ENCODE data around the gene TMED3.
"Not testable (repeated sequence)": the region's sequence is repeated elsewhere in the genome, so short reads cannot be mapped to it uniquely, and the experiment has no call there.

The TMED3 gene

GRCh38 chr15:79308874-79309273, 2.0 kb upstream of the TMED3 start:
- no peaks in the 10 kb centered on the region for H3K9me3 Mint-ChIP-seq
- H3K36me3 Mint-ChIP-seq (ENCODE audit: low read depth) = peaks cover 11% of the 10 kb centered on the region
- H3K4me3 Mint-ChIP-seq = no peak overlapping the region
- no peak overlapping the region for H3K27ac Mint-ChIP-seq
- H3K27me3 Mint-ChIP-seq (ENCODE audit: low read depth) = peaks cover 32% of the 10 kb centered on the region
- peaks cover 19% of the 10 kb centered on the region for H3K4me1 Mint-ChIP-seq (ENCODE audit: low read depth)

DNA sequence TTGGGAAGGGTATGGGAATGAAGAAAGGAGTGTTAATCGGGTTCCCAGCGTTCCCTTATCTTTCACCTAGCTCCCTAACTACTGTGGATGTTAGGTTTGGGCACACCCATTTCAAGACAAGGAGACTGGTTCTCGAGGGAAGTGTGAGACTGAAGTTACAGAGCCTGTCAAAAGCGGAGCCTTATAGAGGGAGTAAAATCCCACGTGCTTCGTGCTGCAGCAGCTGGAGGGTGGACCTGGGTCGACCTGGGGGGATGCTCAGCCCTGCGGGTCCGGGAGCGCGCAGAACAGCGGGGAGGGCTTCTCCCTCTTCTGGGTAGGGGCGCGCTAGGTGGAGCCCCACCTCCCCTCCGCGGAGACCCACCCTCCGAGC, 314 bp upstream of the TMED3 start:
- Mint-ChIP-seq H3K4me1 (ENCODE audit: low read depth) (peaks cover 21% of the 10 kb centered on the region), H3K9me3 (no peaks in the 10 kb centered on the region), H3K27ac (peak overlapping the region; percentile 65)

DNA sequence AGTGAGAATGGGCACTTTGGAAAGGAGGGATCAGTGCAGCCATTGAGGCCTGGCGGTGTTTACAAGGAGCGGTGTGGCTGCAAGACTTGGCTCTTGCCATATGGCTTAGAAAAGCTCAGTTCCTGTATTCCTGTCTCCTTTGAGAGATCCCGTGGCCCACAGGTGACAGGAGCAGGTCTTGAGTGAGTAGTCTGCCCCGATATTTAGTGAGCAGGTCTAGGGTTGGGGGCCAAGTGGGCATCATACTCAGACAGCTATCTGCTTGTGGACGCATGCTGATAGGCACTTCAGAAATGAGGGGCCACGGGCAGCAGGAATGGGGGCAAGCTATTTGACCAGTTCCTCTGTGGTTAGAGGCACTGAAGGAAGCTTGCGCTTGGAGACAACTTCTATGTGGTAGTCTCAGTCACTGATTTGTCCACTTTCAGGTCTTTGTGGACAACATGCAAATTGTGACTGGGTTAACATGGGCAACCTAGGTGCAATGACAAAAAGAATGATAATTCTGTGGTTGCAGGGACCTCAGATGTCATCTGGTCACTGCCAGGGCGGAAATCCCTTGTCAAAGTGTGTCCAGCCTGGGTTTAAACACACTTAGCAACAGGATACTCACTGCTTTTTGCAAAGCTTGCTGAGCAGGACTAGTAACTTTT, 1.1 kb downstream of the TMED3 start:
- peak overlapping the region; percentile 92 for H3K4me3 Mint-ChIP-seq
- H3K27ac Mint-ChIP-seq = peak overlapping the region; percentile 76

More for the DNA sequence above, 314 bp upstream of the TMED3 start:
- Mint-ChIP-seq H3K27me3 (ENCODE audit: low read depth) (peaks cover 19% of the 10 kb centered on the region), H3K36me3 (ENCODE audit: low read depth) (peaks cover 22% of the 10 kb centered on the region), H3K4me3 (peak overlapping the region; percentile 84)

DNA sequence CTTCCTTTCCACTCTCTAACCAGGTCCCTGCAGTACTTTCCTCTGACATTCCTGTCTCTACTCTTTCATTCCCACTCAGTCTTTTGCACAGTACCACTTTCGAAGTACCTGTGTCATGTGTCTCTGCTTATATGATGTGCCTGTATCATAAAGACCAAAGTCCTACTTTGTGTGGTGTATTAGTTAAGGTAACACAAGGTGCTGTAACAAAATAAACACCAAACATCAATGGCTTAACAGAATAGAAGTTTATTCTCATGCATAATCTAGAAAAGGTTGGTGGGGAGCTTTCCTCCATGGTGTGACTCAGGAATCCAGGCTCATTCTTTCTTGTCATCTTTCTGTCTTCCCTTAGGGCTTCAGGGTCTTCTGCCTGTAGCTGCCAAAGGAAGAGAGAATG, 3.3 kb downstream of the TMED3 start:
- no peak overlapping the region for H3K4me3 Mint-ChIP-seq

More for the DNA sequence above, 1.1 kb downstream of the TMED3 start:
- no peaks in the 10 kb centered on the region for H3K9me3 Mint-ChIP-seq
- peaks cover 31% of the 10 kb centered on the region for H3K36me3 Mint-ChIP-seq (ENCODE audit: low read depth)
- H3K27me3 Mint-ChIP-seq (ENCODE audit: low read depth) = peaks cover 16% of the 10 kb centered on the region
- H3K4me1 Mint-ChIP-seq (ENCODE audit: low read depth) = peaks cover 24% of the 10 kb centered on the region

GRCh38 chr15:79314811-79315210, 3.9 kb downstream of the TMED3 start:
- peaks cover 54% of the 10 kb centered on the region for H3K36me3 Mint-ChIP-seq (ENCODE audit: low read depth)
- no peak overlapping the region for H3K27ac Mint-ChIP-seq
- no peak overlapping the region for H3K4me3 Mint-ChIP-seq
- H3K4me1 Mint-ChIP-seq (ENCODE audit: low read depth) = peaks cover 43% of the 10 kb centered on the region
- no peaks in the 10 kb centered on the region for H3K9me3 Mint-ChIP-seq
- peaks cover 7% of the 10 kb centered on the region for H3K27me3 Mint-ChIP-seq (ENCODE audit: low read depth)

More for the DNA sequence above, 3.3 kb downstream of the TMED3 start:
- Mint-ChIP-seq H3K9me3 (no peaks in the 10 kb centered on the region), H3K4me1 (ENCODE audit: low read depth) (peaks cover 38% of the 10 kb centered on the region), H3K27me3 (ENCODE audit: low read depth) (peaks cover 9% of the 10 kb centered on the region), H3K36me3 (ENCODE audit: low read depth) (peaks cover 49% of the 10 kb centered on the region), H3K27ac (no peak overlapping the region)

- no peaks in the 10 kb centered on the region for H3K9me3 Mint-ChIP-seq
- H3K27me3 Mint-ChIP-seq (ENCODE audit: low read depth) = no peaks in the 10 kb centered on the region
- peaks cover 54% of the 10 kb centered on the region for H3K36me3 Mint-ChIP-seq (ENCODE audit: low read depth)
- no peak overlapping the region for H3K27ac Mint-ChIP-seq
- no peak overlapping the region for H3K4me3 Mint-ChIP-seq
- peaks cover 43% of the 10 kb centered on the region for H3K4me1 Mint-ChIP-seq (ENCODE audit: low read depth)
Measured at GRCh38 chr15:79315623-79316328, 4.9 kb downstream of the TMED3 start.

GRCh38 chr15:79316864-79317263, 6.0 kb downstream of the TMED3 start:
- Mint-ChIP-seq H3K4me3 (no peak overlapping the region), H3K27me3 (ENCODE audit: low read depth) (no peaks in the 10 kb centered on the region), H3K27ac (no peak overlapping the region), H3K36me3 (ENCODE audit: low read depth) (peaks cover 58% of the 10 kb centered on the region), H3K9me3 (no peaks in the 10 kb centered on the region), H3K4me1 (ENCODE audit: low read depth) (peaks cover 40% of the 10 kb centered on the region)

- not testable (repeated sequence) for H3K27ac Mint-ChIP-seq; H3K27me3 Mint-ChIP-seq (ENCODE audit: low read depth); H3K4me3 Mint-ChIP-seq; H3K9me3 Mint-ChIP-seq
- H3K4me1 Mint-ChIP-seq (ENCODE audit: low read depth) = peaks cover 21% of the 10 kb centered on the region
- H3K36me3 Mint-ChIP-seq (ENCODE audit: low read depth) = peaks cover 54% of the 10 kb centered on the region
Measured at GRCh38 chr15:79319973-79320372, 9.1 kb downstream of the TMED3 start.

- H3K36me3 Mint-ChIP-seq (ENCODE audit: low read depth) = peaks cover 46% of the 10 kb centered on the region
- H3K27ac Mint-ChIP-seq = no peak overlapping the region
- peaks cover 20% of the 10 kb centered on the region for H3K4me1 Mint-ChIP-seq (ENCODE audit: low read depth)
- no peak overlapping the region for H3K4me3 Mint-ChIP-seq
- H3K27me3 Mint-ChIP-seq (ENCODE audit: low read depth) = no peaks in the 10 kb centered on the region
- no peaks in the 10 kb centered on the region for H3K9me3 Mint-ChIP-seq
Measured at GRCh38 chr15:79321876-79322275, 11.0 kb downstream of the TMED3 start.

- Mint-ChIP-seq H3K4me3 (no peak overlapping the region), H3K4me1 (ENCODE audit: low read depth) (peaks cover 18% of the 10 kb centered on the region), H3K36me3 (ENCODE audit: low read depth) (peaks cover 41% of the 10 kb centered on the region), H3K27ac (no peak overlapping the region), H3K27me3 (ENCODE audit: low read depth) (no peaks in the 10 kb centered on the region), H3K9me3 (no peaks in the 10 kb centered on the region)
Measured at GRCh38 chr15:79322306-79322705, 11.4 kb downstream of the TMED3 start.

- H3K36me3 Mint-ChIP-seq (ENCODE audit: low read depth) = peaks cover 35% of the 10 kb centered on the region
- H3K27ac Mint-ChIP-seq = no peak overlapping the region
- H3K9me3 Mint-ChIP-seq = no peaks in the 10 kb centered on the region
- H3K27me3 Mint-ChIP-seq (ENCODE audit: low read depth) = no peaks in the 10 kb centered on the region
- H3K4me1 Mint-ChIP-seq (ENCODE audit: low read depth) = peaks cover 14% of the 10 kb centered on the region
- no peak overlapping the region for H3K4me3 Mint-ChIP-seq
Measured at GRCh38 chr15:79322945-79323344, 12.0 kb downstream of the TMED3 start.

GRCh38 chr15:79329171-79329611, 18.3 kb downstream of the TMED3 start:
- Mint-ChIP-seq H3K9me3 (no peaks in the 10 kb centered on the region), H3K27me3 (ENCODE audit: low read depth) (no peaks in the 10 kb centered on the region), H3K27ac (no peak overlapping the region), H3K4me3 (no peak overlapping the region), H3K36me3 (ENCODE audit: low read depth) (peaks cover 5% of the 10 kb centered on the region), H3K4me1 (ENCODE audit: low read depth) (peaks cover 2% of the 10 kb centered on the region)

- H3K36me3 Mint-ChIP-seq (ENCODE audit: low read depth) = no peaks in the 10 kb centered on the region
- no peaks in the 10 kb centered on the region for H3K9me3 Mint-ChIP-seq
- H3K4me3 Mint-ChIP-seq = no peak overlapping the region
- peaks cover 2% of the 10 kb centered on the region for H3K4me1 Mint-ChIP-seq (ENCODE audit: low read depth)
- H3K27ac Mint-ChIP-seq = no peak overlapping the region
- no peaks in the 10 kb centered on the region for H3K27me3 Mint-ChIP-seq (ENCODE audit: low read depth)
Measured at GRCh38 chr15:79332824-79333510, 22.1 kb downstream of the TMED3 start.

DNA sequence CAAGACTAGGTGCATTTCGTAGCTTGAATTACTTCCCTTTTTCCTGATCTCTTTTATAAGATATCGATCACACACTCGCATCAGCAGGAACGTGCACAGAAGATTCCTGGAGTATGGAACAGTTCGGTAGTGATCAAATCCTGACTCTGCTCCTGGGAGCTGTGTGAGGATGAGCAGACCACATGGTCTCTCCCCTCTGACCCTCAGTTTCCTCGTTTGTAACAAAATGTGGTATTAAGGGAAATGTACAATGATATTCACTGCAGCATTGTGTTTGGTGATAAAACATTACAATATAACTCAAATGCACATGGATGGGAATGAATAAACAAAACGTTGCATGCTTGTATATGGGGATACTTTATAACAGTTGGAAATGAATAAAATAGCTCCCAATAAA, 26.7 kb downstream of the TMED3 start:
- no peak overlapping the region for H3K4me3 Mint-ChIP-seq
- H3K9me3 Mint-ChIP-seq = no peaks in the 10 kb centered on the region
- H3K4me1 Mint-ChIP-seq (ENCODE audit: low read depth) = no peaks in the 10 kb centered on the region
- H3K27ac Mint-ChIP-seq = no peak overlapping the region
- no peaks in the 10 kb centered on the region for H3K36me3 Mint-ChIP-seq (ENCODE audit: low read depth)
- H3K27me3 Mint-ChIP-seq (ENCODE audit: low read depth) = no peaks in the 10 kb centered on the region

All from T-helper 1 cell treated with Interleukin-12 subunit alpha and Interleukin-12 subunit beta and Interleukin-4 antibody, amounts not matched to agents 30 μg/mL and 1 μg/mL, for 36 hours (primary cell).